Mucosa of descending colon (tissue), 3 donors: Measurements from ENCODE around the gene TUBE1. TPM values are rescaled to one million over a fixed set of nuclear protein-coding genes. Genes with fewer than 3 reads are reported as not detected.
A peak's percentile ranks its signal among the peaks of the same experiment; 100 is the strongest.

Source experiments
- ATAC-seq: fragments of 200-7000 bp; cut with Tn5 transposase; one replicate; pipeline ENCODE4 v1.9.1; 2020; ENCODE audit warnings: mild to moderate bottlenecking, moderate library complexity
- DNase-seq, 3 donors: peaks; one replicate each; pipeline ENCODE4 v3.0.0-alpha.2; 2020
- H3K36me3 ChIP-seq: fragments of 200-600 bp; one replicate; pipeline ENCODE4 v1.8.0; 2021; ENCODE audit warnings: low read depth, mild to moderate bottlenecking
- H3K4me1 ChIP-seq: fragments of 200-600 bp; one replicate; pipeline ENCODE4 v1.8.0; 2021; ENCODE audit warnings: low read depth, mild to moderate bottlenecking
- H3K4me3 ChIP-seq: fragments of 200-600 bp; one replicate; pipeline ENCODE4 v1.8.0; 2021; ENCODE audit warnings: mild to moderate bottlenecking
- H3K9me3 ChIP-seq: fragments of 200-600 bp; one replicate; pipeline ENCODE4 v1.8.0; 2021; ENCODE audit warnings: mild to moderate bottlenecking
- intact Hi-C, 2 donors: fragments of 100-400 bp; cut with DNase I in 1 of 2; cut with micrococcal nuclease in 1 of 2; formaldehyde crosslinking; loops; one replicate each; pipeline versions ENCODE4 v1.11.0 to v1.11.1; 2022; cut with DNase I, micrococcal nuclease
- total RNA-seq, 3 donors: library from RNA; stranded (reverse); fragmentation: NEBNext Ultra II Directional in 2 of 3; extraction: Animal tissue kit (Norgen Biotek cat#: 25700) in 2 of 3; gene quantifications; one replicate each; pipeline versions ENCODE4 v1.2.1 to v1.2.4, GENCODE V29; 2021 to 2023
- TF ChIP-seq, protein P1 (sequence below): fragments of 200-600 bp; IDR thresholded peaks from one replicate; pipeline ENCODE4 v1.8.0; 2022; ENCODE audit warnings: antibody characterized with exemption, mild to moderate bottlenecking
- donor health status: DM: no; HTN: no; CAD: no; lungs with moderate emphysema.
- donor health status: DM: no; HTN: no; CAD: no.
- donor health status: DM: no; HTN: yes; CAD: no.

TUBE1 gene
- total RNA-seq, 3 donors from 2014 or later: 8.8 to 22.8 (median 13.2) TPM

DNA sequence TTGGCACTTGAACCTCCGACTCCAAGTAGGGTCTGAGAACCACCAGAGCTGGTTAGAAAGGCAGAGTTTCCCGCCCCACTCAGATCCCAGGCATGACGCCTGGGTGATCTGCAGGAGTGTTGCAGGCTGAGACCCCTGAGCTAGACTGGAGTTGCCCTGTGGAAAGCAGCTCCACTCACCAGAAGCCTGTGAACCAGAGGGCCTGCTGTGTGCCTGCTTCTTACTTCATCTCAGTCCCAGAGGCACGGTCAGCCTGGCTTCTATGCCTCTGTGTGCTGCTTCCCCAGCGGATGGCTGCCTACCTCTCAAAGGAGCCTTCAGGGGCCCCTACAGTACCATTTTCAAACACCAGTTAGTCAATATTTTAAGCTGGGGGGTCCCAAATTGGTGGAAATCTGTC, 49.0 kb downstream of the TUBE1 start:
- Histone ChIP-seq H3K4me3 (no peak overlapping the region), H3K9me3 (no peaks in the 10 kb centered on the region), H3K4me1 (no peaks in the 10 kb centered on the region), H3K36me3 (no peaks in the 10 kb centered on the region)
- intact Hi-C loops: no loop called here
- ATAC-seq: no peak
- no peak for DNase-seq
- TF ChIP-seq, protein P1, sequence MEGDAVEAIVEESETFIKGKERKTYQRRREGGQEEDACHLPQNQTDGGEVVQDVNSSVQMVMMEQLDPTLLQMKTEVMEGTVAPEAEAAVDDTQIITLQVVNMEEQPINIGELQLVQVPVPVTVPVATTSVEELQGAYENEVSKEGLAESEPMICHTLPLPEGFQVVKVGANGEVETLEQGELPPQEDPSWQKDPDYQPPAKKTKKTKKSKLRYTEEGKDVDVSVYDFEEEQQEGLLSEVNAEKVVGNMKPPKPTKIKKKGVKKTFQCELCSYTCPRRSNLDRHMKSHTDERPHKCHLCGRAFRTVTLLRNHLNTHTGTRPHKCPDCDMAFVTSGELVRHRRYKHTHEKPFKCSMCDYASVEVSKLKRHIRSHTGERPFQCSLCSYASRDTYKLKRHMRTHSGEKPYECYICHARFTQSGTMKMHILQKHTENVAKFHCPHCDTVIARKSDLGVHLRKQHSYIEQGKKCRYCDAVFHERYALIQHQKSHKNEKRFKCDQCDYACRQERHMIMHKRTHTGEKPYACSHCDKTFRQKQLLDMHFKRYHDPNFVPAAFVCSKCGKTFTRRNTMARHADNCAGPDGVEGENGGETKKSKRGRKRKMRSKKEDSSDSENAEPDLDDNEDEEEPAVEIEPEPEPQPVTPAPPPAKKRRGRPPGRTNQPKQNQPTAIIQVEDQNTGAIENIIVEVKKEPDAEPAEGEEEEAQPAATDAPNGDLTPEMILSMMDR: no peak

GRCh38 chr6:112037783-112038216, 49.5 kb downstream of the TUBE1 start:
- intact Hi-C loops: no loop called here
- ATAC-seq (peak; percentile 53), DNase-seq (peak in 1 of 3 donors; percentile 68)
- TF ChIP-seq, protein P1: no peak
- no peak overlapping the region for H3K4me3 ChIP-seq
- no peaks in the 10 kb centered on the region for H3K36me3 ChIP-seq
- no peaks in the 10 kb centered on the region for H3K9me3 ChIP-seq
- H3K4me1 ChIP-seq: no peaks in the 10 kb centered on the region

- intact Hi-C loops: no loop called here
- H3K4me3 ChIP-seq: no peak overlapping the region
- no peak for ATAC-seq
- H3K9me3 ChIP-seq: no peaks in the 10 kb centered on the region
- no peak for DNase-seq
- peaks cover 2% of the 10 kb centered on the region for H3K4me1 ChIP-seq
- H3K36me3 ChIP-seq: no peaks in the 10 kb centered on the region
- TF ChIP-seq, protein P1: no peak
Measured at GRCh38 chr6:112036088-112036637, 51.1 kb downstream of the TUBE1 start.

- TF ChIP-seq, protein P1: no peak
- no peak for DNase-seq
- Histone ChIP-seq H3K36me3 (no peaks in the 10 kb centered on the region), H3K9me3 (no peaks in the 10 kb centered on the region), H3K4me3 (no peak overlapping the region), H3K4me1 (peaks cover 5% of the 10 kb centered on the region)
- no peak for ATAC-seq
- intact Hi-C loops: no loop called here
Measured at GRCh38 chr6:112034616-112034995, 52.7 kb downstream of the TUBE1 start.

DNA sequence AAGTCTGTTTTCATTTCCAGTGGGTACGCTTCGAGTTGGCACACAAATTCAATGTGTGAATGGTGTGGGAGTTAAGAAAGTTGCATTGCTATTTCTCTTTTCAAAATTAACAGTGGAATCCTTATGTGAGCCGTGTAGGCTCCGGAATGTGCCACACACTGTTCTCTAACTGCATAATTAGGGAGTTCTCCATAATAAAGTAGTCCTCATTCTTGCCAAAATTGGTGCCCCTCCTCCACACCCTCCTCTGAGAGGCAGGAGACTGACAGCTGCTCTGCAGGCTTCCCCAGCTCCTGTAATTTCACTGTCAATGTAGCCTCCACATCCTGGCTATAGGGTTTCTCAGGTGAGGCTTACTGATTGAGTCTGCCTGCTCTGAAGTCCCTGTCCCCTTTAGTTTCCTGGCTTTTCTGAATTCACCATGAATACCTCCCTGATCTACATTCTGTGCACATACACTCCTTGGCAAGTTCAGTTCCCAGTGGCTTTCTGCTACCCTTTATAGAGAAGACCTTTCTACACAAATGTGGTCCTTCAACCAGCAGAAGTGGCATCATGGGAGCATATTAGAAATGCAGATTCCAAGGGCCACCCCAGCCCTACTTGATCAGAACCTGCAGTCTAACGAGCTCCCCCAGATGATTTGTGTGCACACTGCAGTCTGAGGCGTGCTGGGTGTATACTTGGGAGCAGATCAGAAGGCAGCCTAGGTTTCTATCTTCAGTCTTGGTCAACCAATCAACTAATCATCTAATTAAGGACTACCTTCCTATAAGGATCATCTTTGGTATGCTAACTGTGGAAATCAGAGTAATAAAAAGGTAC, 53.3 kb downstream of the TUBE1 start:
- Histone ChIP-seq H3K9me3 (no peaks in the 10 kb centered on the region), H3K36me3 (no peaks in the 10 kb centered on the region), H3K4me3 (no peak overlapping the region), H3K4me1 (peaks cover 5% of the 10 kb centered on the region)
- DNase-seq (no peak), ATAC-seq (no peak)
- TF ChIP-seq, protein P1: no peak
- intact Hi-C loops: no loop called here
